Activated CD8-positive, alpha-beta T cell treated with anti-CD3 and anti-CD28 coated beads, Interleukin-2, amount 10 ng/mL, durations not matched to agents 7 days and 5 days (primary cell): Measurements from ENCODE around the gene GALNS. TPM values are rescaled to one million over a fixed set of nuclear protein-coding genes. Genes with fewer than 3 reads are reported as not detected.

ENCODE experiments used
- ATAC-seq: fragments of 150-1000 bp; cut with Tn5 transposase; one replicate; pipeline ENCODE4 v1.10.0; 2021; ENCODE audit warnings: moderate library complexity
- CTCF ChIA-PET: fragments of 350-600 bp; sonication (Branson Sonifier 250); formaldehyde crosslinking; loops from one replicate; lab custom pipeline; 2021; ENCODE audit warnings: antibody characterized with exemption; lab: Charles Lee
- POLR2A ChIA-PET: fragments of 350-600 bp; sonication (Branson Sonifier 250); formaldehyde crosslinking; loops from one replicate; lab custom pipeline; 2021; ENCODE audit warnings: antibody characterized with exemption; lab: Charles Lee
- DNase-seq: peaks from one replicate; pipeline ENCODE4 v3.0.0-alpha.2; 2020
- H3K27ac Mint-ChIP-seq: one replicate; pipeline ENCODE4 v1.8.0; 2021; ENCODE audit warnings: mild to moderate bottlenecking, mixed read lengths
- H3K27me3 Mint-ChIP-seq: one replicate; pipeline ENCODE4 v1.8.0; 2021; ENCODE audit warnings: low read depth, mixed read lengths
- H3K36me3 Mint-ChIP-seq: one replicate; pipeline ENCODE4 v1.8.0; 2021; ENCODE audit warnings: low read depth, mixed read lengths
- H3K4me1 Mint-ChIP-seq: one replicate; pipeline ENCODE4 v1.8.0; 2021; ENCODE audit warnings: low read depth, mixed read lengths
- H3K4me3 Mint-ChIP-seq: one replicate; pipeline ENCODE4 v1.8.0; 2021; ENCODE audit warnings: mild to moderate bottlenecking, mixed read lengths
- H3K9me3 Mint-ChIP-seq: one replicate; pipeline ENCODE4 v1.8.0; 2022; ENCODE audit warnings: mixed read lengths; ENCODE audit not compliant: insufficient read depth
- total RNA-seq, 2 experiments: library from RNA; stranded (reverse); gene quantifications; one replicate each; pipeline ENCODE4 v1.2.3, GENCODE V29; 2021

The GALNS gene
- total RNA-seq, 2 experiments from 2014 or later: 31.1 to 33.3 TPM

GRCh38 chr16:88837806-88838205 lies 18.9 kb downstream of the GALNS start:
- H3K36me3 Mint-ChIP-seq: no peaks in the 10 kb centered on the region
- no peaks in the 10 kb centered on the region for H3K27me3 Mint-ChIP-seq
- no peak for DNase-seq
- no peaks in the 10 kb centered on the region for H3K4me1 Mint-ChIP-seq
- no peaks in the 10 kb centered on the region for H3K9me3 Mint-ChIP-seq
- H3K27ac Mint-ChIP-seq: no peak overlapping the region
- POLR2A ChIA-PET: no interaction called here
- H3K4me3 Mint-ChIP-seq: no peak overlapping the region
- no peak for ATAC-seq
- CTCF ChIA-PET: no interaction called here

GRCh38 chr16:88836791-88837190 lies 20.0 kb downstream of the GALNS start:
- no peak for ATAC-seq
- H3K36me3 Mint-ChIP-seq: no peaks in the 10 kb centered on the region
- H3K9me3 Mint-ChIP-seq: no peaks in the 10 kb centered on the region
- CTCF ChIA-PET: no interaction called here
- H3K4me1 Mint-ChIP-seq: no peaks in the 10 kb centered on the region
- DNase-seq: no peak
- no peaks in the 10 kb centered on the region for H3K27me3 Mint-ChIP-seq
- H3K27ac Mint-ChIP-seq: no peak overlapping the region
- POLR2A ChIA-PET: interaction anchor here (0.6 kb wide), 1 partner anchor 375 kb away, joined by 3 read pairs; no protein-coding TSS in a partner anchor
- no peak overlapping the region for H3K4me3 Mint-ChIP-seq

GRCh38 chr16:88835818-88836217 lies 20.9 kb downstream of the GALNS start:
- POLR2A ChIA-PET: no interaction called here
- Mint-ChIP-seq H3K27me3 (no peaks in the 10 kb centered on the region), H3K27ac (no peak overlapping the region), H3K36me3 (no peaks in the 10 kb centered on the region), H3K4me3 (no peak overlapping the region), H3K4me1 (no peaks in the 10 kb centered on the region), H3K9me3 (no peaks in the 10 kb centered on the region)
- CTCF ChIA-PET: no interaction called here
- DNase-seq: no peak
- no peak for ATAC-seq

- Mint-ChIP-seq H3K4me1 (no peaks in the 10 kb centered on the region), H3K27ac (no peak overlapping the region), H3K4me3 (no peak overlapping the region), H3K27me3 (no peaks in the 10 kb centered on the region), H3K36me3 (no peaks in the 10 kb centered on the region), H3K9me3 (no peaks in the 10 kb centered on the region)
- CTCF ChIA-PET: no interaction called here
- POLR2A ChIA-PET: no interaction called here
- ATAC-seq: no peak
- DNase-seq: no peak
Observed at GRCh38 chr16:88835383-88835782, 21.4 kb downstream of the GALNS start.

- Mint-ChIP-seq H3K36me3 (no peaks in the 10 kb centered on the region), H3K4me1 (no peaks in the 10 kb centered on the region), H3K27me3 (no peaks in the 10 kb centered on the region), H3K9me3 (no peaks in the 10 kb centered on the region), H3K27ac (no peak overlapping the region), H3K4me3 (no peak overlapping the region)
- ATAC-seq (no peak), DNase-seq (no peak)
- POLR2A ChIA-PET: no interaction called here
- CTCF ChIA-PET: no interaction called here
Observed at GRCh38 chr16:88834670-88835069, 22.1 kb downstream of the GALNS start.

GRCh38 chr16:88833086-88833485 lies 23.7 kb downstream of the GALNS start:
- Mint-ChIP-seq H3K27me3 (no peaks in the 10 kb centered on the region), H3K9me3 (no peaks in the 10 kb centered on the region), H3K36me3 (no peaks in the 10 kb centered on the region), H3K27ac (no peak overlapping the region), H3K4me1 (no peaks in the 10 kb centered on the region), H3K4me3 (no peak overlapping the region)
- DNase-seq: no peak
- ChIA-PET POLR2A (no interaction called here), CTCF (no interaction called here)
- no peak for ATAC-seq

GRCh38 chr16:88831838-88832237 lies 24.9 kb downstream of the GALNS start:
- H3K4me1 Mint-ChIP-seq: no peaks in the 10 kb centered on the region
- H3K27me3 Mint-ChIP-seq: no peaks in the 10 kb centered on the region
- H3K36me3 Mint-ChIP-seq: no peaks in the 10 kb centered on the region
- POLR2A ChIA-PET: no interaction called here
- no peak overlapping the region for H3K27ac Mint-ChIP-seq
- CTCF ChIA-PET: no interaction called here
- ATAC-seq (no peak), DNase-seq (no peak)
- H3K4me3 Mint-ChIP-seq: no peak overlapping the region
- H3K9me3 Mint-ChIP-seq: no peaks in the 10 kb centered on the region

GRCh38 chr16:88830783-88831182 lies 26.0 kb downstream of the GALNS start:
- DNase-seq (no peak), ATAC-seq (no peak)
- Mint-ChIP-seq H3K4me1 (no peaks in the 10 kb centered on the region), H3K4me3 (no peak overlapping the region), H3K36me3 (no peaks in the 10 kb centered on the region), H3K9me3 (no peaks in the 10 kb centered on the region), H3K27ac (no peak overlapping the region), H3K27me3 (no peaks in the 10 kb centered on the region)
- CTCF ChIA-PET: no interaction called here
- POLR2A ChIA-PET: interaction anchor here (0.9 kb wide), 1 partner anchor 19 kb away, joined by 3 read pairs; the partner anchor contains the start of gene APRT

- no peak for DNase-seq
- Mint-ChIP-seq H3K36me3 (no peaks in the 10 kb centered on the region), H3K4me1 (no peaks in the 10 kb centered on the region), H3K27me3 (no peaks in the 10 kb centered on the region), H3K4me3 (no peak overlapping the region), H3K9me3 (no peaks in the 10 kb centered on the region), H3K27ac (no peak overlapping the region)
- CTCF ChIA-PET: interaction anchor here (1.5 kb wide), 1 partner anchor 28 kb away, joined by 4 read pairs; no protein-coding TSS in a partner anchor
- POLR2A ChIA-PET: interaction anchor here (0.9 kb wide), 1 partner anchor 18 kb away, joined by 3 read pairs; the partner anchor contains the start of gene APRT
- ATAC-seq: no peak
Observed at GRCh38 chr16:88830258-88830657, 26.5 kb downstream of the GALNS start.

GRCh38 chr16:88828711-88829110 lies 28.0 kb downstream of the GALNS start:
- CTCF ChIA-PET: no interaction called here
- DNase-seq (no peak), ATAC-seq (no peak)
- Mint-ChIP-seq H3K9me3 (no peaks in the 10 kb centered on the region), H3K27ac (no peak overlapping the region), H3K4me3 (no peak overlapping the region), H3K27me3 (no peaks in the 10 kb centered on the region), H3K36me3 (no peaks in the 10 kb centered on the region), H3K4me1 (no peaks in the 10 kb centered on the region)
- POLR2A ChIA-PET: no interaction called here

GRCh38 chr16:88827727-88828126 lies 29.0 kb downstream of the GALNS start:
- DNase-seq: no peak
- POLR2A ChIA-PET: no interaction called here

GRCh38 chr16:88826070-88826840 lies 30.5 kb downstream of the GALNS start:
- Mint-ChIP-seq H3K36me3 (no peaks in the 10 kb centered on the region), H3K4me1 (no peaks in the 10 kb centered on the region), H3K9me3 (no peaks in the 10 kb centered on the region), H3K27ac (no peak overlapping the region), H3K4me3 (no peak overlapping the region), H3K27me3 (no peaks in the 10 kb centered on the region)
- ATAC-seq (no peak), DNase-seq (no peak)
- CTCF ChIA-PET: no interaction called here
- POLR2A ChIA-PET: no interaction called here

More at GRCh38 chr16:88827727-88828126, 29.0 kb downstream of the GALNS start:
- no peaks in the 10 kb centered on the region for H3K27me3 Mint-ChIP-seq
- no peaks in the 10 kb centered on the region for H3K36me3 Mint-ChIP-seq
- no peaks in the 10 kb centered on the region for H3K9me3 Mint-ChIP-seq
- ATAC-seq: no peak
- H3K4me3 Mint-ChIP-seq: no peak overlapping the region
- H3K4me1 Mint-ChIP-seq: no peaks in the 10 kb centered on the region
- H3K27ac Mint-ChIP-seq: no peak overlapping the region
- CTCF ChIA-PET: no interaction called here
